Lung (tissue), 13 donors: Measurements from ENCODE around the gene LGI4. TPM values are rescaled to one million over a fixed set of nuclear protein-coding genes. Genes with fewer than 3 reads are reported as not detected.

ENCODE experiments used
- ATAC-seq: fragments of 200-7000 bp; cut with Tn5 transposase; one replicate; pipeline ENCODE4 v1.9.1; 2020; ENCODE audit warnings: moderate number of reproducible peaks; ENCODE audit not compliant: insufficient read depth, low FRiP score
- DNase-seq, 3 donors: peaks; one replicate each; pipeline ENCODE4 v3.0.0-alpha.2; 2013 to 2017
- H3K27ac ChIP-seq, 2 donors: one replicate each; pipeline ENCODE4 v1.5.1; 2013; ENCODE audit warnings: mild to moderate bottlenecking in 2 of 2, moderate library complexity in 2 of 2, control low read depth in 1 of 2, inconsistent platforms in 1 of 2, low read depth in 1 of 2, low read length in 1 of 2
- H3K27me3 ChIP-seq, 3 donors: one replicate each; pipeline ENCODE4 v1.5.1; 2013; ENCODE audit warnings: low read length in 2 of 3; ENCODE audit not compliant: control insufficient read depth in 3 of 3, insufficient read depth in 3 of 3
- H3K36me3 ChIP-seq, 4 donors: one replicate each; pipeline ENCODE4 v1.5.1; 2013; ENCODE audit warnings: low read length in 4 of 4, mild to moderate bottlenecking in 1 of 4, moderate library complexity in 1 of 4; ENCODE audit not compliant: control insufficient read depth in 4 of 4, insufficient read depth in 4 of 4
- H3K4me1 ChIP-seq, 5 donors: one replicate each; pipeline ENCODE4 v1.5.1; 2013; ENCODE audit warnings: low read length in 5 of 5, mild to moderate bottlenecking in 2 of 5, moderate library complexity in 1 of 5; ENCODE audit not compliant: control insufficient read depth in 5 of 5, insufficient read depth in 5 of 5
- H3K4me3 ChIP-seq: one replicate; pipeline ENCODE4 v1.5.1; 2013; ENCODE audit warnings: mild to moderate bottlenecking, control low read depth, moderate library complexity
- H3K9ac ChIP-seq, 2 donors: one replicate each; pipeline ENCODE4 v1.5.1; 2013; ENCODE audit warnings: low read length in 2 of 2, control low read depth in 1 of 2; ENCODE audit not compliant: insufficient read depth in 1 of 2
- H3K9me3 ChIP-seq, 4 donors: one replicate each; pipeline ENCODE4 v1.5.1; 2013; ENCODE audit warnings: low read length in 3 of 4, mild to moderate bottlenecking in 1 of 4, moderate library complexity in 1 of 4; ENCODE audit not compliant: control insufficient read depth in 4 of 4, insufficient read depth in 3 of 4
- CTCF ChIP-seq: IDR thresholded peaks from 2 replicates; pipeline ENCODE4 v1.5.1; 2012; ENCODE audit warnings: mild to moderate bottlenecking; ENCODE audit errors: control extremely low read depth, extremely low read depth
- WGBS, 2 donors: extraction: QIAGEN DNeasy Blood & Tissue Kit; methylation state at CpG; one replicate each; pipeline ENCODE4 v1.1.7; 2013; 5-methylcytosine and 5-hydroxymethylcytosine counted together
- polyA plus RNA-seq, 2 donors: library from polyadenylated mRNA; stranded (reverse); fragments of 200-250 nt; gene quantifications; one replicate each; pipeline ENCODE4 v1.2.1, GENCODE V29; 2013
- small RNA-seq: library from RNA; depleted of rRNA; stranded (forward); fragments of <200 nt; gene quantifications from one replicate; pipeline ENCODE3, GENCODE V24; 2014; ENCODE audit warnings: low replicate concordance
- total RNA-seq, 2 donors: library from RNA; depleted of rRNA in 1 of 2; stranded (reverse); fragments of >200 nt in 1 of 2; gene quantifications; one replicate each; pipeline ENCODE4 v1.2.1, GENCODE V29; 2014 to 2021
- donor health status: control.
- donor health status: control.
- donor health status: Bipolar disorder and iron deficiency.
- donor health status: healthy.
- donor health status: DM: yes; HTN: yes; CAD: no.

LGI4 gene
- total and polyA plus RNA-seq, 4 donors = 1.6 to 11.2 (median 4.1) TPM

GRCh38 chr19:35076657-35077056, 58.2 kb downstream of the LGI4 start:
- Histone ChIP-seq H3K4me1 (no peaks in the 10 kb centered on the region), H3K9ac (no peak overlapping the region), H3K27me3 (no peaks in the 10 kb centered on the region), H3K36me3 (no peaks in the 10 kb centered on the region), H3K27ac (no peak overlapping the region), H3K9me3 (no peaks in the 10 kb centered on the region), H3K4me3 (no peak overlapping the region)
- ATAC-seq (no peak), DNase-seq (no peak)
- no peak for TF ChIP-seq CTCF
- WGBS, 2 donors = 64 to 77% methylated on average over 8 of the region's 8 CpGs

GRCh38 chr19:35076026-35076370, 58.9 kb downstream of the LGI4 start:
- no peak overlapping the region for H3K4me3 ChIP-seq
- no peak for DNase-seq
- H3K27me3 ChIP-seq = no peaks in the 10 kb centered on the region
- H3K36me3 ChIP-seq = no peaks in the 10 kb centered on the region
- no peak overlapping the region for H3K9ac ChIP-seq
- H3K27ac ChIP-seq = no peak overlapping the region
- no peak for TF ChIP-seq CTCF
- H3K4me1 ChIP-seq = no peaks in the 10 kb centered on the region
- no peak for ATAC-seq
- 86 to 94% methylated on average over 6 of the region's 6 CpGs for WGBS, 2 donors
- no peaks in the 10 kb centered on the region for H3K9me3 ChIP-seq

GRCh38 chr19:35075202-35076025, 59.4 kb downstream of the LGI4 start:
- WGBS, 2 donors = 93 to 95% methylated on average over 21 of the region's 21 CpGs
- TF ChIP-seq CTCF = no peak
- no peak overlapping the region for H3K9ac ChIP-seq
- ATAC-seq (no peak), DNase-seq (no peak)
- no peaks in the 10 kb centered on the region for H3K36me3 ChIP-seq
- peaks cover 0 to 3% (median 0%) of the 10 kb centered on the region in 4 donors for H3K9me3 ChIP-seq
- H3K27ac ChIP-seq = no peak overlapping the region
- no peak overlapping the region for H3K4me3 ChIP-seq
- H3K27me3 ChIP-seq = no peaks in the 10 kb centered on the region
- H3K4me1 ChIP-seq = no peaks in the 10 kb centered on the region

Small RNA genes within 50 kb of the gene (small RNA-seq; reads per million reads assigned to genes)
- not detected for gene AC020907.2

Other genes starting within 250 kb of the LGI4 start
- 1 to 10 TPM; 3.3 to 5.5 TPM for gene ZNF30, start 208.2 kb downstream of the LGI4 start, total RNA-seq
- gene ZNF30, start 208.2 kb downstream of the LGI4 start, polyA plus RNA-seq = 1 to 10 TPM; 1.5 to 1.9 TPM
- 10 to 100 TPM in 1 of 2 donors, 1 to 10 TPM in 1; 8.1 to 17.2 TPM for gene ZNF792, start 170.8 kb downstream of the LGI4 start, total RNA-seq
- 1 to 10 TPM; 2.0 to 3.7 TPM for gene ZNF792, start 170.8 kb downstream of the LGI4 start, polyA plus RNA-seq
- 100 to 1,000 TPM; 130 to 137 TPM for gene GRAMD1A, start 134.7 kb downstream of the LGI4 start, total RNA-seq
- gene GRAMD1A, start 134.7 kb downstream of the LGI4 start, polyA plus RNA-seq = 100 to 1,000 TPM in 1 of 2 donors, 10 to 100 TPM in 1; 92.2 to 217 TPM
- 1 to 10 TPM; 1.5 to 8.4 TPM for gene SCN1B, start 104.6 kb downstream of the LGI4 start, total RNA-seq
- 10 to 100 TPM in 1 of 2 donors, 1 to 10 TPM in 1; 9.5 to 12.6 TPM for gene SCN1B, start 104.6 kb downstream of the LGI4 start, polyA plus RNA-seq
- 10 to 100 TPM; 15.4 to 31.1 TPM for gene HPN, start 93.3 kb downstream of the LGI4 start, total RNA-seq
- 10 to 100 TPM; 22.5 to 41.4 TPM for gene HPN, start 93.3 kb downstream of the LGI4 start, polyA plus RNA-seq
- 100 to 1,000 TPM; 130 to 172 TPM for gene FXYD3, start 19.2 kb downstream of the LGI4 start, total RNA-seq
- gene FXYD3, start 19.2 kb downstream of the LGI4 start, polyA plus RNA-seq = 100 to 1,000 TPM; 147 to 467 TPM
- gene FXYD1, start 3.8 kb upstream of the LGI4 start, total RNA-seq = 10 to 100 TPM; 17.8 to 27.5 TPM
- gene FXYD1, start 3.8 kb upstream of the LGI4 start, polyA plus RNA-seq = 10 to 100 TPM in 1 of 2 donors, 1 to 10 TPM in 1; 5.7 to 37.6 TPM
- gene FXYD7, start 8.2 kb upstream of the LGI4 start, total RNA-seq = not detected
- under 1 TPM; 0.31 to 0.39 TPM for gene FXYD7, start 8.2 kb upstream of the LGI4 start, polyA plus RNA-seq
- 100 to 1,000 TPM in 1 of 2 donors, 1 to 10 TPM in 1; 9.9 to 124 TPM for gene FXYD5, start 19.7 kb upstream of the LGI4 start, total RNA-seq
- 100 to 1,000 TPM; 152 to 203 TPM for gene FXYD5, start 19.7 kb upstream of the LGI4 start, polyA plus RNA-seq
- gene FAM187B, start 93.7 kb upstream of the LGI4 start, total RNA-seq = under 1 TPM in 1 of 2 donors, not detected in 1; 0.28 TPM
- under 1 TPM in 1 of 2 donors, not detected in 1; 0.20 TPM for gene FAM187B, start 93.7 kb upstream of the LGI4 start, polyA plus RNA-seq
- 10 to 100 TPM; 30.8 to 82.0 TPM for gene LSR, start 113.9 kb upstream of the LGI4 start, total RNA-seq
- gene LSR, start 113.9 kb upstream of the LGI4 start, polyA plus RNA-seq = 10 to 100 TPM; 60.0 to 77.4 TPM
- gene USF2, start 133.9 kb upstream of the LGI4 start, total RNA-seq = 100 to 1,000 TPM in 1 of 2 donors, 10 to 100 TPM in 1; 74.9 to 138 TPM
- gene USF2, start 133.9 kb upstream of the LGI4 start, polyA plus RNA-seq = 100 to 1,000 TPM; 129 to 163 TPM
- 1 to 10 TPM in 1 of 2 donors, under 1 TPM in 1; 0.28 to 1.5 TPM for gene HAMP, start 147.5 kb upstream of the LGI4 start, total RNA-seq
- 10 to 100 TPM in 1 of 2 donors, 1 to 10 TPM in 1; 1.7 to 85.7 TPM for gene HAMP, start 147.5 kb upstream of the LGI4 start, polyA plus RNA-seq
- 1 to 10 TPM; 1.5 to 8.8 TPM for gene MAG, start 157.1 kb upstream of the LGI4 start, total RNA-seq
- gene MAG, start 157.1 kb upstream of the LGI4 start, polyA plus RNA-seq = 1 to 10 TPM in 1 of 2 donors, under 1 TPM in 1; 0.08 to 2.3 TPM
- 10 to 100 TPM; 13.5 to 53.8 TPM for gene CD22, start 194.1 kb upstream of the LGI4 start, total RNA-seq
- 10 to 100 TPM in 1 of 2 donors, 1 to 10 TPM in 1; 4.7 to 48.0 TPM for gene CD22, start 194.1 kb upstream of the LGI4 start, polyA plus RNA-seq
- under 1 TPM; 0.37 to 0.49 TPM for gene FFAR1, start 212.8 kb upstream of the LGI4 start, total RNA-seq
- gene FFAR1, start 212.8 kb upstream of the LGI4 start, polyA plus RNA-seq = 1 to 10 TPM in 1 of 2 donors, under 1 TPM in 1; 0.06 to 1.1 TPM
- under 1 TPM; 0.26 to 0.55 TPM for gene FFAR3, start 223.4 kb upstream of the LGI4 start, total RNA-seq
- 10 to 100 TPM in 1 of 2 donors, under 1 TPM in 1; 0.06 to 20.9 TPM for gene FFAR3, start 223.4 kb upstream of the LGI4 start, polyA plus RNA-seq
- under 1 TPM in 1 of 2 donors, not detected in 1; 0.21 TPM for gene GPR42, start 236.0 kb upstream of the LGI4 start, total RNA-seq
- 1 to 10 TPM in 1 of 2 donors, not detected in 1; 1.5 TPM for gene GPR42, start 236.0 kb upstream of the LGI4 start, polyA plus RNA-seq